Raji (cell line): Measurements from ENCODE around the gene TSHZ3.

ENCODE experiments used
- POLR2A ChIP-seq: IDR thresholded peaks from 2 replicates; pipeline ENCODE4 v1.6.1; 2011; ENCODE audit warnings: low read depth, low read length, control low read depth; ENCODE audit not compliant: insufficient read depth

Gene TSHZ3, protein sequence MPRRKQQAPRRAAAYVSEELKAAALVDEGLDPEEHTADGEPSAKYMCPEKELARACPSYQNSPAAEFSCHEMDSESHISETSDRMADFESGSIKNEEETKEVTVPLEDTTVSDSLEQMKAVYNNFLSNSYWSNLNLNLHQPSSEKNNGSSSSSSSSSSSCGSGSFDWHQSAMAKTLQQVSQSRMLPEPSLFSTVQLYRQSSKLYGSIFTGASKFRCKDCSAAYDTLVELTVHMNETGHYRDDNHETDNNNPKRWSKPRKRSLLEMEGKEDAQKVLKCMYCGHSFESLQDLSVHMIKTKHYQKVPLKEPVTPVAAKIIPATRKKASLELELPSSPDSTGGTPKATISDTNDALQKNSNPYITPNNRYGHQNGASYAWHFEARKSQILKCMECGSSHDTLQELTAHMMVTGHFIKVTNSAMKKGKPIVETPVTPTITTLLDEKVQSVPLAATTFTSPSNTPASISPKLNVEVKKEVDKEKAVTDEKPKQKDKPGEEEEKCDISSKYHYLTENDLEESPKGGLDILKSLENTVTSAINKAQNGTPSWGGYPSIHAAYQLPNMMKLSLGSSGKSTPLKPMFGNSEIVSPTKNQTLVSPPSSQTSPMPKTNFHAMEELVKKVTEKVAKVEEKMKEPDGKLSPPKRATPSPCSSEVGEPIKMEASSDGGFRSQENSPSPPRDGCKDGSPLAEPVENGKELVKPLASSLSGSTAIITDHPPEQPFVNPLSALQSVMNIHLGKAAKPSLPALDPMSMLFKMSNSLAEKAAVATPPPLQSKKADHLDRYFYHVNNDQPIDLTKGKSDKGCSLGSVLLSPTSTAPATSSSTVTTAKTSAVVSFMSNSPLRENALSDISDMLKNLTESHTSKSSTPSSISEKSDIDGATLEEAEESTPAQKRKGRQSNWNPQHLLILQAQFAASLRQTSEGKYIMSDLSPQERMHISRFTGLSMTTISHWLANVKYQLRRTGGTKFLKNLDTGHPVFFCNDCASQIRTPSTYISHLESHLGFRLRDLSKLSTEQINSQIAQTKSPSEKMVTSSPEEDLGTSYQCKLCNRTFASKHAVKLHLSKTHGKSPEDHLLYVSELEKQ

DNA sequence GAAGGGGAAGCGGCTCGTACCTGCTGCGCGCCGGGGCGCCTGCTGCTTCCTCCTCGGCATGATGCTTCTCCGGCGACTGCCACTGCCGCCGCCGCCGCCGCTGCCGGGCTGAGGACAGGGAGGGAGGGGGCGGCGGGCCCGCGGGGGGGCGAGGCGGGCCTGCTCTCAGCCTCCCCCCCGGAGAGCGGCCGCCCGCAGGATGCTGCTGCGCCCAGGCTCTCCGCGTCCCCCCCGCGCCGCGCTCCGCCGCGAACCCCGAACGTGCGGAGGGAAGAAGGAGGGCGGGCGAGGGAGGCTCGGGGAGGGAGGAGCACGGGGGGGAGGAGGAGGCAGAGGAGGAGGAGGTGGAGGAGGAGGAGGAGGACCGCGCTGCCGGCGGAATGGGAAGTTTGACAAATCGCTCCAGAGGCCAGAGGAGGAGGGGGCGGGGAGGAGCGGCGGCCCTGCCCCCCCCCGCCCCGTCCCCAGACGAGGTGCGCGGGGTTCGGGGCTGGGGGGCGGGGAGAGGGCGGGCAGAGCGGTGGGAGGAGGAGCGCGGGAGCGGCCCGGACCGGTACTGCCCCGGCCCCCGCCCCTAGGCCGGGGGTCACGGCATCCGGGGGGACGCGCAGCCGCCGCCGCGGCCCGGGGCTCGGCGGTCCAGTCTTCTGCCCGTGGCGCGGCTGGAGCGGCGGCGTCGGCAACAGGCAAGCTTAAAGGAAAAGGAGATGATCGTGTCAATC, at the start of gene TSHZ3:
Gene TSHZ3, minus strand, starts transcription at position 277 of the 722 bp plus-strand sequence. Its CDS starts 217 bp downstream, at position 60.
- TF ChIP-seq POLR2A = no peak

DNA sequence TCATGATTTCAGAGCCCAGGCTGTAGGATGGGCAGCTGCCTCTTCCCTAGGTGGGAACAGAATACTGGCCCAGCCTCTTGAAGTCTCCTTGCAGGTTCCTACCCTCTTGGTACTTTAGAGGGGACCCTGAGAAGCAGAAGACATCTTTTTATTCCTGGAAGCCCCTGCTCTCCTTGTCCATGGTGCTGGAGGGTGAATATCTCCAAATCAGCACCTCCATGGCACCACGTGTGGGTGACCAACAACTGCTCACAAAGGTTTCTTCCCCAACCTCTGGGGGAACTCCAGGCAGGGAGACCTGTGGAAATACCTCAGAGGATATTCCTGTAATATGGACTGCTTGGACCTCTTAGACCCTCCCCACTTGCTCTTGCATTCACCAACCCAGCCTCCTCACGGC, 48.1 kb upstream of the TSHZ3 start:
- TF ChIP-seq POLR2A = no peak

DNA sequence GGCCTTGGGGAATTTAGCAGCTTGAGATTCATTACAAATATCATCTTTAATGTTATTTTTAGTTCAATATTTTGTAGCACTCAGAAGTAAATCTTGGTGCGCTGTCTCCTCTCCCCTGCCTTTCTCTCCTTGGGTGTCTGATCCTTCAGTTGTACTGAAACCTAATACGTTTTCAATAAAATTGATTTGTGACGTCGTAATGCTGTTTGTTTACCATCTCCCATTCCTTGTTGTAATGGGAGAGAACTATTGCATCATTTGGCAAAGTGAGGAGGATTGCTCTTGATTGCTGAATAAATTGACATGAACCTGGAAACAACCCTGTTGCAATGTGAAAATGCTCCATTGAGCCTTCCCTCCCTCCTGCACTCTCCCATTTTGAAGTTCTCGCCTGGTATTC, 43.2 kb upstream of the TSHZ3 start:
- no peak for TF ChIP-seq POLR2A

DNA sequence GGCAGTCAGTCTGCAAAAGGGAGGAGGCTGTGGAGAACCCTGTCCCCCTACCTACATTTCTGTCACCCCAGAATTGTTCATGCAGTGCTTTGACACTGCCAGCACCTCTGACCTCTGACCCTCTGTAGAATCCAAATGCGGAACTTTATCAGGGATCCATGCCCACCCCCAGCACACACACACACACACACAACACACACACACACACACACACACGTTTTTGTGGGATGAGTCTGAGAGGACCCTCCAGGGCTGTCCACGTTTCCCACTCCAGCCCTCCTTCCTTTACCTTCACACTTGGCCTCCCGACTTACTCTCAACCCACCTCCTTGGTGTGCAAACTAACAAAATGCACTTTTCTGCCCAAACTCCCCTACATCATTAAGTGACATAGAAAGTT, 42.3 kb upstream of the TSHZ3 start:
- TF ChIP-seq POLR2A = no peak

DNA sequence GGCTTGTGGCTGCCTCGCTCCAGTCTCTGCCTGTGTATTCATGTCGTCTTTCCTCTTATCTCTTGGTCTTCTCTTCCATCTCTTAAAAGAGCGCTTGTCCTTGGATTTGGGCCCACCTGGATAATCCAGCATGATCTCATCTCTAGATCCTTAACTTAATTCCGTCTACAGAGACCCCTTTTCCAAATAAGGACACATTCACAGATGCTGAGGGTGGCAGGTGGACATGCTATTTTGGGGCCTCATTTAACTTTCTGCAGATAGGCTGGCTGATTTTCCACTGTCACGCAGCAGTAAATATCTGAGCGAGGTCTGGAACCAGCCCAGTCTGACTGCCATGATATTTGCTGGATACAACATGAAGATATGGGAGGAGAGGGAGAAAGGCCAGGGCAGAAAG, 41.5 kb upstream of the TSHZ3 start:
- no peak for TF ChIP-seq POLR2A

DNA sequence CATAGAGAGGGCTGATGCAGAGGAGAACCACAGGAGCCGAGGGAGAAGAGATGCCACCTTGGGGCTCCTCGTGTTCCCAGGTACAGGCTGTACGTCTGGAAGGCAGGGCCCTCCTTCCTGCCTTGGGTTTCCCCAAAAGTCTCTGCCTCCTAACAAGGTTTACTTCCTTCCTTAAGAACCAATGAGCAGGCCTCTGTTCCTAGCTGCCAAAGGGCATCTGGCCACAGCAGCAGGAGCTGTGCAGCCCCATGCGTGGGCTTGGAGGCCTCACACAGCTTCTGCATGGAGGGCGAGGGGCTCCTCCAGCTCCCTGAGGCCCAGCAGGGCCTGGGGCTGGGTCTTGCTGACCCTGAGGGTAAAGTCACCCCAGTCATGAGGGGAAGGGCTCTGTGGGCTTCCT, 40.6 kb upstream of the TSHZ3 start:
- no peak for TF ChIP-seq POLR2A

DNA sequence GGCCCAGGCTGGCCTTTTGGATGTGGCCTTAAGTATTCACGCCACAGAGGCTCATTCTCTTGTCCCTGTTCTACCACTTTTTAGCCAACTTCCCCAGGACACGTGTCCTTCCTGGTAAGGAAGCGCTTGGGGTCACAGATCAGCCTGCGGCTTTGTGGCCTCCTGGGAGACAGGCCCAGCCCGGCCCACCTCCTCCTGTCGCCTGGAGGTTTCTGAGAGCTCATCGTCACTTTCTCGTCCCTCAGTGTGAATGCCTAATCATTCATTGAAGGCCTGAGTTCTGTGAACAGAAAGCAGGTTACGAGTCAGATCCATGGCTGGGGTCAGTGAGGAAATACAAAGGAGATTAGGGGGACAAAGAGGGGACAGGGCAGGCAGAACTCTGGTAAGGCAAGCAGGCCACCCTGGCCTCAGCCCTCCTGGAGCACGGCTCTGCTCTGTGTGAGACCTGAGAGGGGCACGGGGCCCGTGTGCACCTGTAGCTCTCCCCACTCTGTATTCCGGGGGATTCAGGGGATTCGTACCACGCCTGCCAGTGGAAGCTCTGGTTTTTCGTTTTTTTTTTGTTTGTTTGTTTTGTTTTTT, 38.6 kb upstream of the TSHZ3 start:
- TF ChIP-seq POLR2A = no peak

DNA sequence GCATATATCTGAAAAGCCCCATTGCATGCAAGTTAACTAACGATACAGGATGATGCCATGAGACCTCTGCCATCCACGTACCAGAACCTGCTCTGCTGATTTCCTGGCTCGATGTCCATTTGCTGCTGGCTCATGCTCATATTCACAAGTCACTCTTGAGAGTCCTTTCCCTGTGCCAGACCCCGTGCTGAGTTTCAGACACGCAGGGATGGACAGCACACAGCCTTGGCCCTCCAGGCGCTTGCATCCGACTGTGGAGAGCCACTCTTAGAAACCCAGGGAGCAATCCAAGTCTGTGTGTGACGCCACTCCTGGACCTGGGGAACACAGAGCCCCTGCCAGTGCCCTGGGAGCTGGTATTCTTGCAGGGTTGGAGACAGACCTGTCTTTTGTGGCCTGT, 37.6 kb upstream of the TSHZ3 start:
- no peak for TF ChIP-seq POLR2A

DNA sequence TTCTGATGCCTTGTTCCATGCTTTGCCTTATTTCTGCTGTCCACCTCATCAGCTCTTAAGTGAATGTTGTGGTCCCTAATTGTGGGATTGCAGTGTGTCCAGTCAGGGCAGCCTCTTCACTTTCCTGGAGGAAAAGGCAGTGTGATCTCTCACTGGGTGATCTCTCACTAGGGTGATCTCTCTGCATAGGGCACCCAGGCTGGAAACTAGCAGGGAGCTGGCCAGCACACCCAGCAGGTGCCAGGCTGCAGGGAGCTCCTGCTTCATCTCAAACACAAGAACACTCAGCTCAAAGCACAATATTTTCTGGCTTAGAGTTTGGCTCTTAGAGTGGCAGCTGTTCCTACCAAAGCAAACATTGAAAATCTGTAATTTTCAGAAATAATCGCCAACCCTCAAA, 36.5 kb upstream of the TSHZ3 start:
- no peak for TF ChIP-seq POLR2A

DNA sequence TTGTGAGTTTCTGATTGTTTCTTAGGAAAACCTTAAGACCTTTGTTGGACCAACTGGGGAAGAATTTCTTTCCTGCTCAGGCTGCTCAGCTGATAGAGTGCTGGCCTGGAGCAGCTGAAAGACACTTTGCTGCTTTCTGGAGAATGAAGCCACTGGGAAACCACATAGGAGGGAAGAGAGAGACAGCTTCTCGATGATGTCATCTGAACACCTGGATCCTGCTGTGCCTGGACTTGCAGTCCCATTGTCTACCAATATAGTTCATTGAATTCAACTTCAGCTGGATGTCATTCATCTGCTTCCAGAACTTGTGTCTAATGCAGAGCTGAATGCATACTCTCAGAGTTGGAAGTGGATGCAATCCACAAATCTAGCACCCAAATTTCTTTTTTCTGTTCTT, 34.3 kb upstream of the TSHZ3 start:
- no peak for TF ChIP-seq POLR2A

DNA sequence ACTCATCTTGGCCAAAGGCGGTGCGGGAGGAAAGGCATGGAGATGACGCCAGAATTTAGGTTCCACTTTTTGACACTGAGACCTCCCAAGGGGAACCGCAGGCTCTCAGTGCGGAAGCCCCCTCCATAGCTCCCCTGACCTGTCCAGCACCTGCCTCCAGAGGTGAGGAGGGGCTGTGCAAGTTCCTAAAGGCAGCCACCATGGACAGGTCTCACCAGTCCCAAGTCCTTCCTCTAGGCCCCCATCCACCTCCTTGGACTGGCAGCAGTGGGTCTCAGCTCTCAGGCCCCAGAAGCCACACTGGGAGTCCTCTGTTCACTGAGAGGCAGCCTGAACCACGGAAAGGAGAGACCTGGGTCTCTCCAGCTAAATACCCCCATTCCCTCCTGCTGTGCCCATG, 31.6 kb upstream of the TSHZ3 start:
- TF ChIP-seq POLR2A = no peak

DNA sequence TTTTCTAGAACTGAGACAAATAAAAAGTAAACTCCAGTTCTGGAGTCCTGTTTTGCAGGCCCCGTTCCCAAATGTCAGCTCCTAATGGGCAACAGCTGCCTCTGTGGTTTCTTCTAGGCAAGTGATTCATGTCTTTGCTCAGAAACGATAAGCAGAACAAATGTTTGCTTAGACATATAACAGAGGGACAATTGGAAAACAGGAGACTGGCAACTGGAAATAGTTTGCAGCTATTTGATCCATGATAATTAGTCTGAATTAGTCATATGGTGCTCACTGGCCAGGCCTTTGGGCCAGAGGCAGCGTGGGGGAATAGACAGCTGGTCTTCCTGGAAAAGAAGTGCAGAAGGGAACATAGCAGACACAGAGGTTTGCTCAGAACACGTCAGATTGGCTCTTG, 29.2 kb upstream of the TSHZ3 start:
- TF ChIP-seq POLR2A = no peak

DNA sequence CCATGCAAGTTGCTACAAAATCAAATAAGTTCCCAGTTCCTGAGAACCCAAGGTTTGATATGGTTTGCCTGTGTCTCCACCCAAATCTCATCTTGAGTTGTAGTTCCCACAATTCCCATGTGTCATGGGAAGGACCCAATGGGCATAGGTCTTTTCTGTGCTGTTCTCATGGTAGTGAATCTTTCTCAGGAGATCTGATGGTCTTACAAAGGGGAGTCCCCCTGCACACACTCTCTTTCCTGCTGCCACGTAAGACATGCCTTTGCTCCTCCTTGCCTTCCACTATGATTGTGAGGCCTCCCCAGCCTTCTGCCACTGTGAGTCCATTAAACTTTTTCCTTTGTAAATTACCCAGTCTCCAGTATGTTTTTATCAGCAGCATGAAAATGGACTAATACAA, 28.5 kb upstream of the TSHZ3 start:
- no peak for TF ChIP-seq POLR2A

DNA sequence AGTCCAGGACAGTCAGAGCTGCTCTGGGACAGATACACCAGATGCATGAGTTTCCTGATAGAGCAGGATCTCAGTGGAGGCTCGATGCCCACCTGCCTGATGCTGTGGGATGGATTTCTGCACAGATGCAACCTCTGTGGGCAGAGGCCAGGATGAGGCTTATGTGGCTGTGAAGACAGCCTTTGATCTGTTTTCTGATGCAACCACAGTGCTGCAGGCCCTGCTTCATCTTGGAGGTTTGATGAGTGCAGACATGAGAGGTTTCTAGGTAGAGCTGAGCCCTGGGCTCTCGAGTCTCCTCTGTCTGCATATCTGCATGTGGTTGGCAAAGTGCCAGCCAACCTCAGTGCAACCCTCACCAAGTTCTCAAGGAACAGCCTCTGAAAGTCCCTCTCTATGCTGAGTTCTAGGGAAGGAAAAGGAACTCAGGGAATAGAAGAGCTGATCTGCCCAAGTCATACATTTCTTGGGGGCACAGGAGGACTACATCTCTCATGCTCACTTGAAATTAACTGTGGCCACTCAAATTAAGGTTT, 23.1 kb upstream of the TSHZ3 start:
- TF ChIP-seq POLR2A = no peak
